DOHH2 (cell line): ENCODE data around the gene GDNF.

Experiments
- H3F3A ChIP-seq: fragments of 200-600 bp; sonication (generic), shearing (Covaris generic); 2 replicates; pipeline ENCODE4 v1.6.0; 2016; ENCODE audit warnings: antibody characterized with exemption, mild to moderate bottlenecking; ENCODE audit not compliant: control insufficient read depth, insufficient read depth
- H3K27ac ChIP-seq: fragments of 200-600 bp; sonication (generic); 2 replicates; pipeline ENCODE4 v1.5.1; 2014; ENCODE audit warnings: low read depth, mild to moderate bottlenecking, low read length, moderate library complexity
- H3K27me3 ChIP-seq: fragments of 200-600 bp; sonication (generic); 2 replicates; pipeline ENCODE4 v1.6.1; 2014; ENCODE audit warnings: mild to moderate bottlenecking, low read length, mixed read lengths; ENCODE audit not compliant: control insufficient read depth
- H3K36me3 ChIP-seq: fragments of 200-600 bp; sonication (generic); 2 replicates; pipeline ENCODE4 v1.6.1; 2014; ENCODE audit warnings: mild to moderate bottlenecking, low read length, moderate library complexity, mixed read lengths; ENCODE audit not compliant: control insufficient read depth
- H3K4me1 ChIP-seq: fragments of 200-600 bp; sonication (generic); 2 replicates; pipeline ENCODE4 v1.6.1; 2014; ENCODE audit warnings: mild to moderate bottlenecking, low read length, mixed read lengths; ENCODE audit not compliant: control insufficient read depth
- H3K4me2 ChIP-seq: fragments of 200-600 bp; sonication (generic); 2 replicates; pipeline ENCODE4 v1.6.0; 2014; ENCODE audit warnings: mild to moderate bottlenecking, low read length, moderate library complexity
- H3K4me3 ChIP-seq: fragments of 200-600 bp; sonication (generic); 2 replicates; pipeline ENCODE4 v1.5.1; 2014; ENCODE audit warnings: mild to moderate bottlenecking, low read length, mixed read lengths
- H3K79me2 ChIP-seq: fragments of 200-600 bp; sonication (generic); 2 replicates; pipeline ENCODE4 v1.6.1; 2014; ENCODE audit warnings: mild to moderate bottlenecking, low read length, mixed read lengths; ENCODE audit not compliant: control insufficient read depth
- H3K9me2 ChIP-seq: fragments of 200-600 bp; sonication (generic); replicated peaks from 2 replicates; pipeline ENCODE4 v1.6.1; 2014; ENCODE audit warnings: mild to moderate bottlenecking, low read length, mixed read lengths; ENCODE audit not compliant: control insufficient read depth
- H3K9me3 ChIP-seq: fragments of 200-600 bp; sonication (generic); 2 replicates; pipeline ENCODE4 v1.6.1; 2014; ENCODE audit warnings: antibody characterized with exemption, low read length, mixed read lengths; ENCODE audit not compliant: control insufficient read depth, insufficient read depth
- H4K20me1 ChIP-seq: fragments of 200-600 bp; sonication (generic); 2 replicates; pipeline ENCODE4 v1.6.0; 2014; ENCODE audit warnings: low read depth, mild to moderate bottlenecking, antibody characterized with exemption, low read length, moderate library complexity; ENCODE audit not compliant: control insufficient read depth, insufficient read depth
- EZH2phosphoT487 ChIP-seq: fragments of 200-600 bp; sonication (generic); IDR thresholded peaks from 2 replicates; pipeline ENCODE4 v1.6.1; 2017; ENCODE audit warnings: borderline replicate concordance, mild to moderate bottlenecking, antibody characterized with exemption, low read length, moderate library complexity, mixed read lengths
- TF ChIP-seq, protein P1 (sequence below): fragments of 200-600 bp; sonication (generic); IDR thresholded peaks from one replicate; pipeline ENCODE4 v1.5.1; 2014; ENCODE audit warnings: antibody characterized with exemption, mild to moderate bottlenecking, low read depth, low read length; ENCODE audit not compliant: poor library complexity, severe bottlenecking

The GDNF gene

DNA sequence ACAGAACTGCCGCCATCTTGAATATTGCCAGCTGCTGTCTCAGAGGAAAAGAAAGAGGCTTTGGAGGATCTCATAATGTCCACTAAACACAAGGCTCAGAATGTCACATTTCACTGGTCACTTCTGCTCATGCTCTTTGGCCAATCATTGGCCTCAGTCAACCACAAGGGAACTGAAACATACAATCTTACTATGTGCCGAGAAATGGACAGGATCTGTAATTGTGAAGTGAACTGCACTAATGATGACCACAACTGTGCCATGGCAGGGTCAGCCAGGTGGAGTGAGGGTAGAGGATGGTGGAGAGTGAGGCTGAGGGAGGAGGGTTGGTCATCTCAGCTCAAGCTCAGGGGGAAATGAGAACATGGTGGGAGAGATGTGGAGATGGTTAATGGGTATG lies 32.8 kb downstream of the GDNF start:
- Histone ChIP-seq H4K20me1 (no peaks in the 10 kb centered on the region), H3K4me2 (no peak overlapping the region), H3F3A (no peaks in the 10 kb centered on the region), H3K4me3 (no peak overlapping the region), H3K79me2 (no peaks in the 10 kb centered on the region), H3K27me3 (no peaks in the 10 kb centered on the region), H3K9me2 (no peaks in the 10 kb centered on the region), H3K4me1 (no peaks in the 10 kb centered on the region), H3K36me3 (no peaks in the 10 kb centered on the region), H3K27ac (no peak overlapping the region), H3K9me3 (no peaks in the 10 kb centered on the region)
- TF ChIP-seq EZH2phosphoT487: no peak
- TF ChIP-seq, protein P1, sequence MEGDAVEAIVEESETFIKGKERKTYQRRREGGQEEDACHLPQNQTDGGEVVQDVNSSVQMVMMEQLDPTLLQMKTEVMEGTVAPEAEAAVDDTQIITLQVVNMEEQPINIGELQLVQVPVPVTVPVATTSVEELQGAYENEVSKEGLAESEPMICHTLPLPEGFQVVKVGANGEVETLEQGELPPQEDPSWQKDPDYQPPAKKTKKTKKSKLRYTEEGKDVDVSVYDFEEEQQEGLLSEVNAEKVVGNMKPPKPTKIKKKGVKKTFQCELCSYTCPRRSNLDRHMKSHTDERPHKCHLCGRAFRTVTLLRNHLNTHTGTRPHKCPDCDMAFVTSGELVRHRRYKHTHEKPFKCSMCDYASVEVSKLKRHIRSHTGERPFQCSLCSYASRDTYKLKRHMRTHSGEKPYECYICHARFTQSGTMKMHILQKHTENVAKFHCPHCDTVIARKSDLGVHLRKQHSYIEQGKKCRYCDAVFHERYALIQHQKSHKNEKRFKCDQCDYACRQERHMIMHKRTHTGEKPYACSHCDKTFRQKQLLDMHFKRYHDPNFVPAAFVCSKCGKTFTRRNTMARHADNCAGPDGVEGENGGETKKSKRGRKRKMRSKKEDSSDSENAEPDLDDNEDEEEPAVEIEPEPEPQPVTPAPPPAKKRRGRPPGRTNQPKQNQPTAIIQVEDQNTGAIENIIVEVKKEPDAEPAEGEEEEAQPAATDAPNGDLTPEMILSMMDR: no peak

DNA sequence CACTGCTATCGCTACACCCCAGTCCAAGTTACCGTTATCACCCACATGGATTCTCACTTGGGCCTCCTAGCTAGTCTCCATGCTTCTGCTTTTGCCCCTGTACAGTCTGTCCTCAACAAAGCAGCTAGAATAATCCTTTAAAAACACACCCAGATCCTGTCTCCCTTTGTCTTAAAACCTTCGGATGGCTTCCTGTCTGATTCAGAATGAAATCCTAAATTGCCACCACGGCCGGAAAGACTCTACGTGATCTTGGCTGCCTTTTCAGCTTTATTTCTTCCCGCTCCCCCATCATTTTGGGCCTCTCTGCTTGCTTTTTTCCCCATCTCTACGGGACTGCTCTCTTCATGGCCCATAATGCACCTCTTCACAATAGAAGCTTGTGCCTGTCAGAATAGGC lies 33.4 kb downstream of the GDNF start:
- H4K20me1 ChIP-seq: no peaks in the 10 kb centered on the region
- no peaks in the 10 kb centered on the region for H3F3A ChIP-seq
- H3K27ac ChIP-seq: no peak overlapping the region
- H3K36me3 ChIP-seq: no peaks in the 10 kb centered on the region
- H3K4me1 ChIP-seq: no peaks in the 10 kb centered on the region
- H3K9me2 ChIP-seq: no peaks in the 10 kb centered on the region
- no peak overlapping the region for H3K4me3 ChIP-seq
- no peak overlapping the region for H3K4me2 ChIP-seq
- TF ChIP-seq, protein P1: no peak
- no peak for TF ChIP-seq EZH2phosphoT487
- no peaks in the 10 kb centered on the region for H3K27me3 ChIP-seq
- H3K9me3 ChIP-seq: no peaks in the 10 kb centered on the region
- H3K79me2 ChIP-seq: no peaks in the 10 kb centered on the region

DNA sequence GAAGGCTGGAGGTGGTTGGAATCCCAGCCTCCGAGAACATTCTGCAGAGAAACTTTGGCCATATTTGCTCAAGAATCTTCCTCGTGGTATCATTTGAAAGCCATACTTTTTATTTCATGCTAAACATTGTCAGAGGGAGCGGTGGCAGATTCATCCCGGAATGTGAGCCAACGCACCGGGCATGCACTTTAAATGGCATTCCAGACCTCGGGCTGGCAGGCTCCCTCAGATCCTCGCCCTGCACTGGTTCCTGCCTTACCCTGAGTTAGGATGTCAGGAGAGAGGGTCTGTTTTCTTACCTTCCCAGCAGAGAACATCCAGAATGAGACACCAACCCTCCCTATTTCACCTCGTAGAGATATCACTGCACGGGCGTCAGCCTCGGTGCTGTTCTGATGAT lies 33.8 kb downstream of the GDNF start:
- Histone ChIP-seq H3K27ac (no peak overlapping the region), H3K36me3 (no peaks in the 10 kb centered on the region), H3K4me3 (no peak overlapping the region), H3K79me2 (no peaks in the 10 kb centered on the region), H3K27me3 (no peaks in the 10 kb centered on the region), H3K4me1 (no peaks in the 10 kb centered on the region), H3K9me2 (no peaks in the 10 kb centered on the region), H3K4me2 (no peak overlapping the region), H4K20me1 (no peaks in the 10 kb centered on the region), H3K9me3 (no peaks in the 10 kb centered on the region), H3F3A (no peaks in the 10 kb centered on the region)
- TF ChIP-seq, protein P1: no peak
- no peak for TF ChIP-seq EZH2phosphoT487

DNA sequence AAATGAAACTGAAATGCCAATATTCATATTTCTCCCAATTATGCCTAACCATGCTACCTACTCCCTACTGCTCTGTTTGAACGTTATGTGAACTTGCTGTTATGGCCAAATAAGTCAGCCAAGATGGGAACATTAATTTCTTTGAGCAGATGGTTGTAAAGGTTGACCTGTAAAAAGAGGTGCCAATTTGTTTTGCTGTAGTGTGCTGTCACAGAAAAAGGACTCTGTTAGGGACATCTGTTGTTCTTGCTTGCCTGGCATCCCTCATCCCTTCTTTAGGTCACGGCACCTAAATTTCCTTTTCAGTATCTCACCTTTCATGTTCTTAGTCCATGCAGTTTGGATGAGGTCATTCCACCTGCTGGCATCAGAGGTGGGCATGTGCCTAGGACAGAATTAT lies 35.4 kb downstream of the GDNF start:
- Histone ChIP-seq H3K27me3 (no peaks in the 10 kb centered on the region), H3K27ac (no peak overlapping the region), H4K20me1 (no peaks in the 10 kb centered on the region), H3K79me2 (no peaks in the 10 kb centered on the region), H3K4me2 (no peak overlapping the region), H3K4me3 (no peak overlapping the region), H3K36me3 (no peaks in the 10 kb centered on the region), H3K4me1 (peaks cover 10% of the 10 kb centered on the region), H3F3A (no peaks in the 10 kb centered on the region), H3K9me2 (no peaks in the 10 kb centered on the region), H3K9me3 (no peaks in the 10 kb centered on the region)
- no peak for TF ChIP-seq EZH2phosphoT487
- TF ChIP-seq, protein P1: no peak
